Caco-2 (cell line): ENCODE data around the gene KDM3B. TPM values are rescaled to one million over a fixed set of nuclear protein-coding genes. Genes with fewer than 3 reads are reported as not detected.

ENCODE experiments used
- BruUV-seq: library from RNA; stranded (reverse); fragments of 400-500 nt; replicated peaks from 2 replicates; lab custom pipeline; 2021; lab: Mats Ljungman, UMichigan
- CTCF ChIA-PET: fragments of 300-600 bp; sonication (Branson Sonifier 250); formaldehyde crosslinking; loops from one replicate; lab custom pipeline; 2022; ENCODE audit warnings: antibody characterized with exemption; lab: Charles Lee
- POLR2A ChIA-PET: fragments of 300-600 bp; sonication (Branson Sonifier 250); formaldehyde crosslinking; loops from one replicate; lab custom pipeline; 2022; ENCODE audit warnings: antibody characterized with exemption; lab: Charles Lee
- DNase-seq, 2 experiments: peaks; one replicate each; pipeline versions ENCODE4 v3.0.0 to v3.0.0-alpha.2; 2020 to 2022
- H3K27me3 ChIP-seq: replicated peaks from 2 replicates; pipeline ENCODE4 v1.6.0; 2011; ENCODE audit warnings: low read length; ENCODE audit not compliant: control insufficient read depth, insufficient read depth
- H3K36me3 ChIP-seq: 2 replicates; pipeline ENCODE4 v1.5.1; 2011; ENCODE audit warnings: low read length; ENCODE audit not compliant: control insufficient read depth, insufficient read depth
- H3K4me1 ChIP-seq: fragments of 250-450 bp; sonication (Bioruptor Pico); 2 replicates; pipeline ENCODE4 v1.5.1; 2020; ENCODE audit warnings: mild to moderate bottlenecking
- H3K4me3 ChIP-seq: 2 replicates; pipeline ENCODE4 v1.5.1; 2011; ENCODE audit warnings: low read depth, mild to moderate bottlenecking, control low read depth, low read length
- H3K9me3 ChIP-seq: fragments of 250-450 bp; sonication (Bioruptor Pico); 2 replicates; pipeline ENCODE4 v1.5.1; 2020; ENCODE audit warnings: mild to moderate bottlenecking, moderate library complexity
- H3K27ac Mint-ChIP-seq: one replicate; pipeline ENCODE4 v1.8.0; 2022; ENCODE audit warnings: mixed read lengths; ENCODE audit not compliant: unreplicated experiment
- H3K27me3 Mint-ChIP-seq: one replicate; pipeline ENCODE4 v1.8.0; 2022; ENCODE audit warnings: mixed read lengths; ENCODE audit not compliant: insufficient read depth, unreplicated experiment
- H3K36me3 Mint-ChIP-seq: one replicate; pipeline ENCODE4 v1.8.0; 2022; ENCODE audit warnings: mild to moderate bottlenecking, mixed read lengths; ENCODE audit not compliant: insufficient read depth, unreplicated experiment
- H3K4me1 Mint-ChIP-seq: one replicate; pipeline ENCODE4 v1.8.0; 2022; ENCODE audit warnings: low read depth, mixed read lengths; ENCODE audit not compliant: unreplicated experiment
- H3K4me3 Mint-ChIP-seq: one replicate; pipeline ENCODE4 v1.8.0; 2022; ENCODE audit warnings: mild to moderate bottlenecking, moderate library complexity, mixed read lengths; ENCODE audit not compliant: unreplicated experiment
- H3K9me3 Mint-ChIP-seq: one replicate; pipeline ENCODE4 v1.8.0; 2022; ENCODE audit warnings: mixed read lengths; ENCODE audit not compliant: unreplicated experiment
- CTCF ChIP-seq, 2 experiments: fragments of 200-600 bp in 1 of 2; IDR thresholded peaks; 1 replicate in 1 of 2; 2 replicates in 1 of 2; pipeline versions ENCODE4 v1.5.1 to v1.8.0; 2011 to 2022; ENCODE audit warnings: antibody characterized with exemption in 1 of 2, control low read depth in 1 of 2, inconsistent platforms in 1 of 2, low read depth in 1 of 2, low read length in 1 of 2, mild to moderate bottlenecking in 1 of 2, moderate library complexity in 1 of 2; ENCODE audit not compliant: insufficient read depth in 1 of 2, severe bottlenecking in 1 of 2, unreplicated experiment in 1 of 2
- intact Hi-C: fragments of 100-400 bp; cut with micrococcal nuclease; formaldehyde crosslinking; loops from one replicate; pipeline ENCODE4 v1.10.0; 2022; ENCODE audit not compliant: unreplicated experiment
- total RNA-seq: library from RNA; stranded (reverse); gene quantifications from 2 replicates; pipeline ENCODE4 v1.2.3, GENCODE V29; 2022

The KDM3B gene
- total RNA-seq, 1 experiment from 2014 or later, result 71.8 TPM

- no peak for DNase-seq
- H3K4me3 ChIP-seq, result no peak overlapping the region
- Mint-ChIP-seq H3K4me3 (no peak overlapping the region), H3K36me3 (peaks cover 56% of the 10 kb centered on the region), H3K4me1 (no peaks in the 10 kb centered on the region), H3K9me3 (no peaks in the 10 kb centered on the region), H3K27me3 (no peaks in the 10 kb centered on the region), H3K27ac (no peak overlapping the region)
- H3K4me1 ChIP-seq, result peaks cover 4% of the 10 kb centered on the region; the same call in 1 of the 2 replicates
- TF ChIP-seq CTCF (IDR thresholded peaks at IDR 0.05; ENCODE audit: insufficient read depth in 1 of 2, low read depth in 1 of 2, low read length in 1 of 2, severe bottlenecking in 1 of 2, unreplicated experiment in 1 of 2), result no peak
- H3K36me3 ChIP-seq, result no peaks in the 10 kb centered on the region
- POLR2A ChIA-PET, result no interaction called here
- H3K9me3 ChIP-seq, result no peaks in the 10 kb centered on the region
- BruUV-seq, result no TSS peak
- intact Hi-C loops, result no loop called here
- no peaks in the 10 kb centered on the region for H3K27me3 ChIP-seq
- CTCF ChIA-PET, result no interaction called here
Observed at GRCh38 chr5:138435943-138436342, 83.5 kb downstream of the KDM3B start.

- BruUV-seq, result no TSS peak
- Histone ChIP-seq H3K4me1 (peaks cover 4% of the 10 kb centered on the region; the same call in 1 of the 2 replicates), H3K9me3 (no peaks in the 10 kb centered on the region), H3K4me3 (peak overlapping the region; percentile 56), H3K27me3 (no peaks in the 10 kb centered on the region), H3K36me3 (no peaks in the 10 kb centered on the region)
- H3K4me3 Mint-ChIP-seq, result peak overlapping the region; percentile 78
- peak overlapping the region; percentile 51 for H3K27ac Mint-ChIP-seq
- no peaks in the 10 kb centered on the region for H3K27me3 Mint-ChIP-seq
- no peak for DNase-seq
- intact Hi-C loops, result no loop called here
- H3K4me1 Mint-ChIP-seq, result no peaks in the 10 kb centered on the region
- TF ChIP-seq CTCF (IDR thresholded peaks at IDR 0.05; ENCODE audit: insufficient read depth in 1 of 2, low read depth in 1 of 2, low read length in 1 of 2, severe bottlenecking in 1 of 2, unreplicated experiment in 1 of 2), result no peak
- H3K36me3 Mint-ChIP-seq, result peaks cover 34% of the 10 kb centered on the region
- CTCF ChIA-PET, result interaction anchor here (1.3 to 2.1 kb wide), 3 partner anchors 11 to 85 kb away, joined by 4 to 12 read pairs (median 7); no protein-coding TSS in a partner anchor
- H3K9me3 Mint-ChIP-seq, result no peaks in the 10 kb centered on the region
- POLR2A ChIA-PET, result interaction anchor here (0.5 kb wide), 1 partner anchor 25 kb away, joined by 3 read pairs; no protein-coding TSS in a partner anchor
Observed at GRCh38 chr5:138438003-138438723, 85.7 kb downstream of the KDM3B start.

GRCh38 chr5:138438724-138439476 lies 86.4 kb downstream of the KDM3B start, which contains the start of gene REEP2:
TSS of gene REEP2 (plus strand) at chr5:138439057. CDS start at chr5:138439209, 152 bp downstream.
- no peak for TF ChIP-seq CTCF (IDR thresholded peaks at IDR 0.05; ENCODE audit: insufficient read depth in 1 of 2, low read depth in 1 of 2, low read length in 1 of 2, severe bottlenecking in 1 of 2, unreplicated experiment in 1 of 2)
- H3K4me3 Mint-ChIP-seq, result peak within 1 kb of the TSS; percentile 78
- Histone ChIP-seq H3K36me3 (no peaks in the 10 kb centered on the region), H3K4me1 (peaks cover 4% of the 10 kb centered on the region; the same call in 1 of the 2 replicates), H3K27me3 (no peaks in the 10 kb centered on the region), H3K4me3 (peak within 1 kb of the TSS; percentile 56), H3K9me3 (no peaks in the 10 kb centered on the region)
- no peaks in the 10 kb centered on the region for H3K27me3 Mint-ChIP-seq
- no TSS peak for BruUV-seq
- POLR2A ChIA-PET, result no interaction called here
- DNase-seq, result peak; percentile 43 to 73
- CTCF ChIA-PET, result interaction anchor here (1.3 to 2.1 kb wide), 3 partner anchors 10 to 86 kb away, joined by 4 to 12 read pairs (median 7); no protein-coding TSS in a partner anchor
- intact Hi-C loops, result no loop called here
- H3K36me3 Mint-ChIP-seq, result peaks cover 26% of the 10 kb centered on the region
- peak within 1 kb of the TSS; percentile 51 for H3K27ac Mint-ChIP-seq
- H3K4me1 Mint-ChIP-seq, result no peaks in the 10 kb centered on the region
- no peaks in the 10 kb centered on the region for H3K9me3 Mint-ChIP-seq
